ENCODE results near the gene KRTAP5-6.

DNA sequence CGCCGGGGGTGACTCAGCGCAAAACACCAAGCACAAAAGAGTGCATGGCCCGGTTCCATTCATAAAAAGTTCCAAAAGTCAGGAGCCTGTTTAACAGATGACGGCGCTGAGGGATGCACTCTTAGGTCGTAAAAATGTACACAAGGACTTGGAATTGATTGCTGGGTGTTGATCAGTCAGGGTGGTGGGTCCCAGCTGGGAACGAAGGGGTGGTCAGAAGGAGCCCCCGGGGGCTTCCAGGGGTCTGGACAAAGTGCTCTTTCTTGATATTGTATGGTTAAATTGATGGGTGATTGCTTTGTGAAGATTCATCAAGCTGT is 32.7 kb downstream of the KRTAP5-6 start:
- no peak for TF ChIP-seq ZNF274 (IDR thresholded peaks at IDR 0.05; ENCODE audit: low read length)
- no peak for TF ChIP-seq ZNF274 (tag by site-specific recombination; IDR thresholded peaks at IDR 0.05; ENCODE audit: borderline replicate concordance)
- no peak for TF ChIP-seq ZSCAN30 (tag by site-specific recombination; IDR thresholded peaks at IDR 0.05)
- TF ChIP-seq ZNF558 (tag by site-specific recombination; IDR thresholded peaks at IDR 0.05), result no peak
- TF ChIP-seq, protein P1, sequence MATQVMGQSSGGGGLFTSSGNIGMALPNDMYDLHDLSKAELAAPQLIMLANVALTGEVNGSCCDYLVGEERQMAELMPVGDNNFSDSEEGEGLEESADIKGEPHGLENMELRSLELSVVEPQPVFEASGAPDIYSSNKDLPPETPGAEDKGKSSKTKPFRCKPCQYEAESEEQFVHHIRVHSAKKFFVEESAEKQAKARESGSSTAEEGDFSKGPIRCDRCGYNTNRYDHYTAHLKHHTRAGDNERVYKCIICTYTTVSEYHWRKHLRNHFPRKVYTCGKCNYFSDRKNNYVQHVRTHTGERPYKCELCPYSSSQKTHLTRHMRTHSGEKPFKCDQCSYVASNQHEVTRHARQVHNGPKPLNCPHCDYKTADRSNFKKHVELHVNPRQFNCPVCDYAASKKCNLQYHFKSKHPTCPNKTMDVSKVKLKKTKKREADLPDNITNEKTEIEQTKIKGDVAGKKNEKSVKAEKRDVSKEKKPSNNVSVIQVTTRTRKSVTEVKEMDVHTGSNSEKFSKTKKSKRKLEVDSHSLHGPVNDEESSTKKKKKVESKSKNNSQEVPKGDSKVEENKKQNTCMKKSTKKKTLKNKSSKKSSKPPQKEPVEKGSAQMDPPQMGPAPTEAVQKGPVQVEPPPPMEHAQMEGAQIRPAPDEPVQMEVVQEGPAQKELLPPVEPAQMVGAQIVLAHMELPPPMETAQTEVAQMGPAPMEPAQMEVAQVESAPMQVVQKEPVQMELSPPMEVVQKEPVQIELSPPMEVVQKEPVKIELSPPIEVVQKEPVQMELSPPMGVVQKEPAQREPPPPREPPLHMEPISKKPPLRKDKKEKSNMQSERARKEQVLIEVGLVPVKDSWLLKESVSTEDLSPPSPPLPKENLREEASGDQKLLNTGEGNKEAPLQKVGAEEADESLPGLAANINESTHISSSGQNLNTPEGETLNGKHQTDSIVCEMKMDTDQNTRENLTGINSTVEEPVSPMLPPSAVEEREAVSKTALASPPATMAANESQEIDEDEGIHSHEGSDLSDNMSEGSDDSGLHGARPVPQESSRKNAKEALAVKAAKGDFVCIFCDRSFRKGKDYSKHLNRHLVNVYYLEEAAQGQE (tag by site-specific recombination; IDR thresholded peaks at IDR 0.05), result no peak
- TF ChIP-seq, protein P2, sequence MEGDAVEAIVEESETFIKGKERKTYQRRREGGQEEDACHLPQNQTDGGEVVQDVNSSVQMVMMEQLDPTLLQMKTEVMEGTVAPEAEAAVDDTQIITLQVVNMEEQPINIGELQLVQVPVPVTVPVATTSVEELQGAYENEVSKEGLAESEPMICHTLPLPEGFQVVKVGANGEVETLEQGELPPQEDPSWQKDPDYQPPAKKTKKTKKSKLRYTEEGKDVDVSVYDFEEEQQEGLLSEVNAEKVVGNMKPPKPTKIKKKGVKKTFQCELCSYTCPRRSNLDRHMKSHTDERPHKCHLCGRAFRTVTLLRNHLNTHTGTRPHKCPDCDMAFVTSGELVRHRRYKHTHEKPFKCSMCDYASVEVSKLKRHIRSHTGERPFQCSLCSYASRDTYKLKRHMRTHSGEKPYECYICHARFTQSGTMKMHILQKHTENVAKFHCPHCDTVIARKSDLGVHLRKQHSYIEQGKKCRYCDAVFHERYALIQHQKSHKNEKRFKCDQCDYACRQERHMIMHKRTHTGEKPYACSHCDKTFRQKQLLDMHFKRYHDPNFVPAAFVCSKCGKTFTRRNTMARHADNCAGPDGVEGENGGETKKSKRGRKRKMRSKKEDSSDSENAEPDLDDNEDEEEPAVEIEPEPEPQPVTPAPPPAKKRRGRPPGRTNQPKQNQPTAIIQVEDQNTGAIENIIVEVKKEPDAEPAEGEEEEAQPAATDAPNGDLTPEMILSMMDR (tag by site-specific recombination; IDR thresholded peaks at IDR 0.05), result no peak
- no peak for TF ChIP-seq YY1 (tag by site-specific recombination; IDR thresholded peaks at IDR 0.05)
- TF ChIP-seq ZNF837 (tag by site-specific recombination; IDR thresholded peaks at IDR 0.05), result no peak
- TF ChIP-seq ZBTB1 (tag by site-specific recombination; IDR thresholded peaks at IDR 0.05), result no peak
- TF ChIP-seq KLF9 (tag by site-specific recombination; IDR thresholded peaks at IDR 0.05; ENCODE audit: low read depth), result no peak
- TF ChIP-seq ZNF184 (tag by site-specific recombination; IDR thresholded peaks at IDR 0.05), result no peak
- TF ChIP-seq, protein P3, sequence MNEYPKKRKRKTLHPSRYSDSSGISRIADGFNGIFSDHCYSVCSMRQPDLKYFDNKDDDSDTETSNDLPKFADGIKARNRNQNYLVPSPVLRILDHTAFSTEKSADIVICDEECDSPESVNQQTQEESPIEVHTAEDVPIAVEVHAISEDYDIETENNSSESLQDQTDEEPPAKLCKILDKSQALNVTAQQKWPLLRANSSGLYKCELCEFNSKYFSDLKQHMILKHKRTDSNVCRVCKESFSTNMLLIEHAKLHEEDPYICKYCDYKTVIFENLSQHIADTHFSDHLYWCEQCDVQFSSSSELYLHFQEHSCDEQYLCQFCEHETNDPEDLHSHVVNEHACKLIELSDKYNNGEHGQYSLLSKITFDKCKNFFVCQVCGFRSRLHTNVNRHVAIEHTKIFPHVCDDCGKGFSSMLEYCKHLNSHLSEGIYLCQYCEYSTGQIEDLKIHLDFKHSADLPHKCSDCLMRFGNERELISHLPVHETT (tag by site-specific recombination; IDR thresholded peaks at IDR 0.05), result no peak
- no peak for TF ChIP-seq ZNF423 (tag by site-specific recombination; IDR thresholded peaks at IDR 0.05)
